Cortex of kidney (tissue), 1 donor: Measurements from ENCODE around the gene SLC9B2.

Source experiments
- DNase-seq: peaks from one replicate; lab custom pipeline; 2025; lab: John Stamatoyannopoulos, UW

Gene SLC9B2

GRCh38 chr4:103076747-103077347 is at the start of gene SLC9B2:
Gene SLC9B2 (minus strand): TSS chr4:103076761. CDS start chr4:103067550, 9,211 bp downstream.
- no peak for DNase-seq

GRCh38 chr4:103126126-103126525 is 49.6 kb upstream of the SLC9B2 start:
- no peak for DNase-seq

- no peak for DNase-seq
Measured at GRCh38 chr4:103123114-103123513, 46.6 kb upstream of the SLC9B2 start.

- no peak for DNase-seq
Measured at GRCh38 chr4:103118166-103118565, 41.6 kb upstream of the SLC9B2 start.

- DNase-seq = no peak
Measured at GRCh38 chr4:103111598-103111997, 35.0 kb upstream of the SLC9B2 start.

- DNase-seq = no peak
Measured at GRCh38 chr4:103108542-103108941, 32.0 kb upstream of the SLC9B2 start.

GRCh38 chr4:103105558-103106356 is 29.2 kb upstream of the SLC9B2 start:
- DNase-seq = no peak

- DNase-seq = no peak
Measured at GRCh38 chr4:103104886-103105285, 28.3 kb upstream of the SLC9B2 start.

GRCh38 chr4:103100691-103101090 is 24.1 kb upstream of the SLC9B2 start:
- no peak for DNase-seq

- no peak for DNase-seq
Measured at GRCh38 chr4:103099691-103100392, 23.3 kb upstream of the SLC9B2 start, which contains the start of gene BDH2. Gene BDH2 (minus strand): TSS chr4:103099834. CDS start chr4:103096254, 3,580 bp downstream.

- DNase-seq = no peak
Measured at GRCh38 chr4:103098756-103099440, 22.3 kb upstream of the SLC9B2 start.

GRCh38 chr4:103098341-103098740 is 21.8 kb upstream of the SLC9B2 start:
- no peak for DNase-seq

GRCh38 chr4:103097112-103097511 is 20.6 kb upstream of the SLC9B2 start:
- no peak for DNase-seq

GRCh38 chr4:103095080-103095479 is 18.5 kb upstream of the SLC9B2 start:
- DNase-seq = no peak

- DNase-seq = no peak
Measured at GRCh38 chr4:103092245-103092644, 15.7 kb upstream of the SLC9B2 start.

- no peak for DNase-seq
Measured at GRCh38 chr4:103091601-103092223, 15.2 kb upstream of the SLC9B2 start.

- no peak for DNase-seq
Measured at GRCh38 chr4:103089481-103089880, 12.9 kb upstream of the SLC9B2 start.

GRCh38 chr4:103086551-103086950 is 10.0 kb upstream of the SLC9B2 start:
- DNase-seq = no peak

GRCh38 chr4:103085555-103086196 is 9.1 kb upstream of the SLC9B2 start:
- no peak for DNase-seq

GRCh38 chr4:103079621-103080020 is 3.1 kb upstream of the SLC9B2 start:
- no peak for DNase-seq
